Measurements from ENCODE around the gene DDIAS. TPM values are rescaled to one million over a fixed set of nuclear protein-coding genes. Genes with fewer than 3 reads are reported as not detected.

DDIAS gene
- total and polyA plus RNA-seq, 9 of the 15 experiments (the other 6 are each of a cell fraction or from before 2014, with no cell fraction given): 9.4 to 27.2 (median 23.3) TPM

GRCh38 chr11:82900277-82901164 lies 1.0 kb upstream of the DDIAS start, which contains the start of gene PRCP (continued):
- TF ChIP-seq IFI16 (CRISPR knock-in tag; IDR thresholded peaks at IDR 0.05) (no peak), ATF3 (IDR thresholded peaks at IDR 0.05) (peak; percentile 53), ATF3 (CRISPR knock-in tag; conservative IDR thresholded peaks at IDR 0.05) (no peak), ZFP30 (CRISPR knock-in tag; IDR thresholded peaks at IDR 0.05; ENCODE audit: borderline replicate concordance) (no peak), ZNF324 (CRISPR knock-in tag; IDR thresholded peaks at IDR 0.05) (no peak), MGA (IDR thresholded peaks at IDR 0.05) (peak; percentile 60; the same call in 1 of the 2 replicates), POLR2A (conservative IDR thresholded peaks at IDR 0.05) (peak; percentile 86), PATZ1 (CRISPR knock-in tag; IDR thresholded peaks at IDR 0.05; ENCODE audit: borderline replicate concordance) (no peak), TBL1XR1 (IDR thresholded peaks at IDR 0.05; ENCODE audit: low read length in 2 of 2) (peak; percentile 15 to 20; a peak in 1 of 4 replicates), HDAC3 (IDR thresholded peaks at IDR 0.05; ENCODE audit: borderline replicate concordance, partially characterized antibody) (peak; percentile 18)
